HG02981 (cell line): Measurements from ENCODE around the gene ATP10A.

Source experiments
- ATAC-seq: cut with Tn5 transposase; IDR thresholded peaks from one replicate; pipeline ENCODE4 v1.9.1; 2021; ENCODE audit warnings: mild to moderate bottlenecking, moderate library complexity; ENCODE audit not compliant: unreplicated experiment

ATP10A gene

GRCh38 chr15:25797936-25798901, 64.9 kb downstream of the ATP10A start:
- ATAC-seq, result no peak

GRCh38 chr15:25797511-25797935, 65.6 kb downstream of the ATP10A start:
- ATAC-seq, result no peak

GRCh38 chr15:25797035-25797434, 66.1 kb downstream of the ATP10A start:
- ATAC-seq, result no peak

- no peak for ATAC-seq
Measured at GRCh38 chr15:25796395-25796794, 66.7 kb downstream of the ATP10A start.

GRCh38 chr15:25795712-25796111, 67.4 kb downstream of the ATP10A start:
- no peak for ATAC-seq

GRCh38 chr15:25795061-25795460, 68.1 kb downstream of the ATP10A start:
- no peak for ATAC-seq

- ATAC-seq, result peak; percentile 85
Measured at GRCh38 chr15:25793354-25794050, 69.6 kb downstream of the ATP10A start.

- ATAC-seq, result no peak
Measured at GRCh38 chr15:25792128-25792527, 71.0 kb downstream of the ATP10A start.

GRCh38 chr15:25790000-25790660, 73.0 kb downstream of the ATP10A start:
- no peak for ATAC-seq

GRCh38 chr15:25789616-25789999, 73.5 kb downstream of the ATP10A start:
- no peak for ATAC-seq

- no peak for ATAC-seq
Measured at GRCh38 chr15:25789211-25789610, 73.9 kb downstream of the ATP10A start.

GRCh38 chr15:25787855-25788520, 75.1 kb downstream of the ATP10A start:
- no peak for ATAC-seq

- ATAC-seq, result no peak
Measured at GRCh38 chr15:25787381-25787780, 75.7 kb downstream of the ATP10A start.

- ATAC-seq, result no peak
Measured at GRCh38 chr15:25786040-25786439, 77.1 kb downstream of the ATP10A start.

GRCh38 chr15:25785641-25786025, 77.5 kb downstream of the ATP10A start:
- ATAC-seq, result no peak

GRCh38 chr15:25784876-25785640, 78.1 kb downstream of the ATP10A start:
- no peak for ATAC-seq

GRCh38 chr15:25783607-25784540, 79.3 kb downstream of the ATP10A start:
- no peak for ATAC-seq

- no peak for ATAC-seq
Measured at GRCh38 chr15:25783134-25783533, 80.0 kb downstream of the ATP10A start.
